Measurements from ENCODE around the gene MISP. TPM values are rescaled to one million over a fixed set of nuclear protein-coding genes. Genes with fewer than 3 reads are reported as not detected.

MISP gene
- total and polyA plus RNA-seq, 2 of the 8 experiments (the other 6 are each of a cell fraction or from before 2014, with no cell fraction given) = 0.43 to 0.45 TPM

DNA sequence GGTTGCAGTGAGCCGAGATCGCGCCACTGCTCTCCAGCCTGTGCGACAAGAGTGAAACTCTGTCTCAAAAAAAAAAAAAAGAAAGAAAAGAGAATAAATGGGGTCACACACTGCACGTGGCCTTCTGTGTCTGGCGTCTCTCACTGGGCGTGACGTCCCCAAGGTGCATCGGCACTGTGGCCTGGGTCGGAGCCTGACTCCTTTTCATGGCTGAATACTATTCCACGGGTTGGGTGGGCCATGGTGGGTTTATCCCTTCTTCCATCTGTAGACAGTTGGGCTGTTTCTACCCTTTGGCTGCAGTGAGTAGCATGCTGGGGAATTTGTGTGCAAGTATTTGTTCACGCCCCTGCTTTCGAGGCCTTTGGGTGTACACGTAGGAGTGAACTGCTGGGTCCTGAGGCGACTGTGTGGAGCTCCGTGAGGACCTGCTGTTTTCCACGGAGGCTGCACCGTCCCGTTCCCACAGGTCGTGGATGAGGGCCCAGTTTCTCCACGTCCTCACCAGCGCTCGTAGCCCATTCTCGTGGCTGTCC lies 8.3 kb upstream of the MISP start (continued):
- TF ChIP-seq, protein P1, sequence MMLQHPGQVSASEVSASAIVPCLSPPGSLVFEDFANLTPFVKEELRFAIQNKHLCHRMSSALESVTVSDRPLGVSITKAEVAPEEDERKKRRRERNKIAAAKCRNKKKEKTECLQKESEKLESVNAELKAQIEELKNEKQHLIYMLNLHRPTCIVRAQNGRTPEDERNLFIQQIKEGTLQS (IDR thresholded peaks at IDR 0.05; ENCODE audit: insufficient read depth, low read depth, low read length) = no peak
- no peak for TF ChIP-seq SIRT6 (IDR thresholded peaks at IDR 0.05; ENCODE audit: low read length)
- no peak for TF ChIP-seq MAFK (IDR thresholded peaks at IDR 0.05; ENCODE audit: low read depth, low read length)
- TF ChIP-seq GTF2F1 (IDR thresholded peaks at IDR 0.05; ENCODE audit: borderline replicate concordance, low read depth, low read length) = no peak
- TF ChIP-seq, protein P2, sequence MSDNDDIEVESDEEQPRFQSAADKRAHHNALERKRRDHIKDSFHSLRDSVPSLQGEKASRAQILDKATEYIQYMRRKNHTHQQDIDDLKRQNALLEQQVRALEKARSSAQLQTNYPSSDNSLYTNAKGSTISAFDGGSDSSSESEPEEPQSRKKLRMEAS (IDR thresholded peaks at IDR 0.05) = no peak
- TF ChIP-seq GABPA (IDR thresholded peaks at IDR 0.05; ENCODE audit: borderline replicate concordance, insufficient read depth, low read length) = no peak
